ENCODE measurements around the gene MRC2. TPM values are rescaled to one million over a fixed set of nuclear protein-coding genes. Genes with fewer than 3 reads are reported as not detected.

The MRC2 gene
- polyA plus RNA-seq, 1 of the 3 experiments (the other 2 are of a cell fraction): 213 TPM

DNA sequence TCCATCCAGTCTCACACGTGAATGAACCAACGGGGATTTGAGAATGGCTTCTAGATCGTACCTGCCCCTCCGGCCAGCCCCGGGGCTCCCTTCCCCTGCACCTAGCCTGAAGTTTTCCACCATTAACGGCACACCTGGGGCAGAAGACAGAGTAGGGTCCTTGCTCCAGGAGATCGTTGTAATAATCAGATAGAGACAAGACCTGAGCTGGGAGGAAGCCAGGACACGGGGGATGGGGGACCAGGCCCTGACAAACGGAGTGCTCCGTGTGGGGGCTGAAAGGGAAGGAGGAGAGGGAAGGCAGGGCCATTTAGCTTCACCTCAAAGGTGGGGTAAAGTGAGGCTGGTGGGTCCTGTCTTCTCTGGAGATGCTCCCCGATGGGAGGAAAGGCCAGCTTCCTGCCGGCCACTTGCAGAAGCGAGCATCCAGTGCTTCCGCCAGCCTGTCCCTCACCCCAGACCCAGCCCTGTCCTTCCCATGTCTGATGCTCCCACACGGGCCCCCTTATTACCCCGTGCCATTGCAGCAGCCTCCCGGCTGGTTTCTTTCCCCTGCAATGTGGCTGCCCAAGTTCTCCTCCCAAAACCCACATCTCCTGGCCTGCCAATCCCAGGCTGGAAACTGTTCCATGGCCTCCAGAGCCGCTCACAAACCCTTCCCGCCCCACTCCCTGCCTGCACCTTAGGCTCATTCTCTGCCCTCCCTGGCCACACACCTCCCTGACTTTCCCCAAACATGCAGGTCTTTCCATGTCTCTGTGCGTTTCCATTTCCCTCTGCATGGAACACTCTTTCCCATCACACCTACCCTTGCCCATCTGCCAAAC is 79.3 kb downstream of the MRC2 start:
- Histone ChIP-seq H3K4me2 (0 out of 2 replicates have a peak overlapping the region, but pooled peaks have one; percentile 93), H3K9ac (no peak overlapping the region), H3F3A (replicated peaks; ENCODE audit: insufficient read depth) (peaks cover 11% of the 10 kb centered on the region), H3K9me3 (peaks cover 5% of the 10 kb centered on the region), H4K20me1 (ENCODE audit: insufficient read depth) (no peaks in the 10 kb centered on the region), H2AFZ (ENCODE audit: low read depth) (no peak overlapping the region), H3K4me1 (ENCODE audit: control insufficient read depth in 1 of 2, insufficient read depth in 2 of 2, low read depth in 1 of 2, low read length in 1 of 2) (peaks cover 15 to 29% of the 10 kb centered on the region in 2 experiments; a peak in 3 of 4 replicates), H3K27me3 (ENCODE audit: insufficient read depth) (no peaks in the 10 kb centered on the region), H3K9me2 (no peaks in the 10 kb centered on the region), H3K79me2 (ENCODE audit: insufficient read depth) (peaks cover 10% of the 10 kb centered on the region; the same call in 1 of the 2 replicates), H3K27ac (ENCODE audit: low read depth in 2 of 2, low read length in 1 of 2) (no peak overlapping the region), H3K4me3 (ENCODE audit: low read depth in 2 of 2, low read length in 1 of 2) (no peak overlapping the region), H3K36me3 (replicated peaks in 1 of 2; ENCODE audit: control insufficient read depth in 1 of 2, insufficient read depth in 2 of 2, low read length in 1 of 2) (no peaks in the 10 kb centered on the region)
- WGBS (ENCODE audit: low lambda C conversion rate): 94% methylated on average over 20 of the region's 20 CpGs
- ChIA-PET CTCF (interaction anchor here (0.7 to 6.3 kb wide), 8 partner anchors 8 to 700 kb away, joined by 3 to 61 read pairs (median 6); partner anchors contain the start of gene TANC2), POLR2A (interaction anchor here (0.7 kb wide), 1 partner anchor 259 kb away, joined by 3 read pairs; the partner anchor contains the start of gene TANC2)
- DNase-seq: no peak
- TF ChIP-seq FOXJ3 (CRISPR knock-in tag; IDR thresholded peaks at IDR 0.05) (no peak), USF1 (IDR thresholded peaks at IDR 0.05; ENCODE audit: borderline replicate concordance, low read depth) (no peak), REST (IDR thresholded peaks at IDR 0.05; ENCODE audit: low read depth, low read length) (no peak), TEAD4 (IDR thresholded peaks at IDR 0.05; ENCODE audit: borderline replicate concordance, insufficient read depth) (no peak), CTCF (IDR thresholded peaks at IDR 0.05) (no peak), MXI1 (IDR thresholded peaks at IDR 0.05; ENCODE audit: low read depth, low read length) (no peak), MEF2A (IDR thresholded peaks at IDR 0.05; ENCODE audit: borderline replicate concordance, low read depth) (no peak), EP300 (IDR thresholded peaks at IDR 0.05; ENCODE audit: borderline replicate concordance in 1 of 2, low read depth in 1 of 2, low read length in 1 of 2) (no peak), TCF12 (IDR thresholded peaks at IDR 0.05) (no peak), NRF1 (IDR thresholded peaks at IDR 0.05; ENCODE audit: low read depth, low read length) (no peak), JUND (IDR thresholded peaks at IDR 0.05) (no peak), TAF1 (IDR thresholded peaks at IDR 0.05; ENCODE audit: borderline replicate concordance, low read depth, low read length) (no peak), YY1 (IDR thresholded peaks at IDR 0.05; ENCODE audit: low read depth) (no peak)
- TF ChIP-seq, protein P1, sequence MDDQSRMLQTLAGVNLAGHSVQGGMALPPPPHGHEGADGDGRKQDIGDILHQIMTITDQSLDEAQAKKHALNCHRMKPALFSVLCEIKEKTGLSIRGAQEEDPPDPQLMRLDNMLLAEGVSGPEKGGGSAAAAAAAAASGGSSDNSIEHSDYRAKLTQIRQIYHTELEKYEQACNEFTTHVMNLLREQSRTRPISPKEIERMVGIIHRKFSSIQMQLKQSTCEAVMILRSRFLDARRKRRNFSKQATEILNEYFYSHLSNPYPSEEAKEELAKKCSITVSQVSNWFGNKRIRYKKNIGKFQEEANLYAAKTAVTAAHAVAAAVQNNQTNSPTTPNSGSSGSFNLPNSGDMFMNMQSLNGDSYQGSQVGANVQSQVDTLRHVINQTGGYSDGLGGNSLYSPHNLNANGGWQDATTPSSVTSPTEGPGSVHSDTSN (IDR thresholded peaks at IDR 0.05): no peak

Measured in SK-N-SH (cell line).